KMS-11 (cell line): ENCODE results near the gene FMR1NB.

ENCODE experiments used
- H2AFZ ChIP-seq: fragments of 200-600 bp; sonication (generic); 2 replicates; pipeline ENCODE4 v1.6.1; 2016; ENCODE audit warnings: antibody characterized with exemption, mixed run types, low read depth
- H3K27ac ChIP-seq: fragments of 200-600 bp; sonication (generic); 2 replicates; pipeline ENCODE4 v1.6.1; 2016; ENCODE audit warnings: mild to moderate bottlenecking, mixed run types
- H3K27me3 ChIP-seq: fragments of 200-600 bp; sonication (generic); 2 replicates; pipeline ENCODE4 v1.6.1; 2017; ENCODE audit warnings: mild to moderate bottlenecking, low read depth, mixed run types, moderate library complexity; ENCODE audit not compliant: insufficient read depth
- H3K36me3 ChIP-seq: fragments of 200-600 bp; sonication (generic); 2 replicates; pipeline ENCODE4 v1.6.1; 2017; ENCODE audit warnings: mild to moderate bottlenecking, mixed run types; ENCODE audit not compliant: insufficient read depth
- H3K4me1 ChIP-seq: fragments of 200-600 bp; sonication (generic); 2 replicates; pipeline ENCODE4 v1.6.1; 2016; ENCODE audit warnings: mild to moderate bottlenecking, low read depth, mixed run types; ENCODE audit not compliant: poor library complexity, severe bottlenecking
- H3K4me2 ChIP-seq: fragments of 200-600 bp; sonication (generic); 2 replicates; pipeline ENCODE4 v1.7.0; 2016; ENCODE audit warnings: mild to moderate bottlenecking, mixed run types
- H3K4me3 ChIP-seq: fragments of 200-600 bp; sonication (generic); IDR thresholded peaks from 2 replicates; pipeline ENCODE4 v1.6.1; 2017; ENCODE audit warnings: low read depth, low read length, mixed read lengths; ENCODE audit not compliant: insufficient read depth
- H3K79me2 ChIP-seq: fragments of 200-600 bp; sonication (generic); 2 replicates; pipeline ENCODE4 v1.6.1; 2016; ENCODE audit warnings: low read depth, mixed run types; ENCODE audit not compliant: insufficient read depth
- H3K9ac ChIP-seq: fragments of 200-600 bp; sonication (generic); 2 replicates; pipeline ENCODE4 v1.6.1; 2016; ENCODE audit warnings: mild to moderate bottlenecking, mixed run types
- H4K20me1 ChIP-seq: fragments of 200-600 bp; sonication (generic); 2 replicates; pipeline ENCODE4 v1.6.1; 2016; ENCODE audit warnings: mild to moderate bottlenecking, mixed run types; ENCODE audit not compliant: insufficient read depth
- CTCF ChIP-seq: fragments of 200-600 bp; sonication (generic); conservative IDR thresholded peaks from 2 replicates; pipeline ENCODE4 v1.6.1; 2017; ENCODE audit warnings: low read depth, mild to moderate bottlenecking, antibody characterized with exemption, low read length, moderate library complexity, mixed read lengths

The FMR1NB gene

GRCh38 chrX:147960722-147961121 is 20.4 kb upstream of the FMR1NB start:
- Histone ChIP-seq H3K79me2 (no peaks in the 10 kb centered on the region), H3K4me1 (no peaks in the 10 kb centered on the region), H3K4me3 (no peak overlapping the region), H4K20me1 (no peaks in the 10 kb centered on the region), H3K27me3 (no peaks in the 10 kb centered on the region), H3K27ac (no peak overlapping the region), H2AFZ (no peak overlapping the region), H3K36me3 (no peaks in the 10 kb centered on the region), H3K4me2 (no peak overlapping the region), H3K9ac (no peak overlapping the region)
- no peak for TF ChIP-seq CTCF

GRCh38 chrX:147962476-147962875 is 18.7 kb upstream of the FMR1NB start:
- no peaks in the 10 kb centered on the region for H3K4me1 ChIP-seq
- H3K36me3 ChIP-seq = no peaks in the 10 kb centered on the region
- TF ChIP-seq CTCF = no peak
- no peak overlapping the region for H3K9ac ChIP-seq
- no peaks in the 10 kb centered on the region for H4K20me1 ChIP-seq
- H3K27me3 ChIP-seq = no peaks in the 10 kb centered on the region
- H2AFZ ChIP-seq = no peak overlapping the region
- H3K4me3 ChIP-seq = no peak overlapping the region
- no peak overlapping the region for H3K4me2 ChIP-seq
- no peak overlapping the region for H3K27ac ChIP-seq
- H3K79me2 ChIP-seq = no peaks in the 10 kb centered on the region

DNA sequence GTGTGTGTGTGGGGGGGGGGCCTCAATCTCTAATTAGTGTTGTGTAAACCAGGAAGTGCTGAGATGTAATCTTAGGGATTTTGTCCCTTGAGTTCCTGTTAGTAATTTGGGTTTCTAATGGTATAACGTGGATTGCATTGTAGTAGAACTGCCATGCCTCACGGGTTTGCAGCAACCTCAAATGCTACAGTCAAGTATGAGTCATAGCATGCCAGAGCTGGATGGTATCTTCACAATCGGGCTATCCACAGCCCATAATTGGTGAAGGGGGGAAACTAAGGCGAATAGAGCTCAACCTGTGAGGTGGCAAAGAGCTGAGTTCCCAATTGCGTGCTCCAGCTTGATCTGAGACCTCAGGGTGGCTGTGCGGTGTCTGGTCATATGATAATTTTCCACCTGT is 2.2 kb upstream of the FMR1NB start:
- no peaks in the 10 kb centered on the region for H3K4me1 ChIP-seq
- H3K79me2 ChIP-seq = no peaks in the 10 kb centered on the region
- H3K4me2 ChIP-seq = no peak overlapping the region
- no peaks in the 10 kb centered on the region for H3K27me3 ChIP-seq
- no peaks in the 10 kb centered on the region for H4K20me1 ChIP-seq
- H3K9ac ChIP-seq = no peak overlapping the region
- no peak for TF ChIP-seq CTCF
- H3K27ac ChIP-seq = no peak overlapping the region
- H3K4me3 ChIP-seq = no peak overlapping the region
- no peak overlapping the region for H2AFZ ChIP-seq
- no peaks in the 10 kb centered on the region for H3K36me3 ChIP-seq

DNA sequence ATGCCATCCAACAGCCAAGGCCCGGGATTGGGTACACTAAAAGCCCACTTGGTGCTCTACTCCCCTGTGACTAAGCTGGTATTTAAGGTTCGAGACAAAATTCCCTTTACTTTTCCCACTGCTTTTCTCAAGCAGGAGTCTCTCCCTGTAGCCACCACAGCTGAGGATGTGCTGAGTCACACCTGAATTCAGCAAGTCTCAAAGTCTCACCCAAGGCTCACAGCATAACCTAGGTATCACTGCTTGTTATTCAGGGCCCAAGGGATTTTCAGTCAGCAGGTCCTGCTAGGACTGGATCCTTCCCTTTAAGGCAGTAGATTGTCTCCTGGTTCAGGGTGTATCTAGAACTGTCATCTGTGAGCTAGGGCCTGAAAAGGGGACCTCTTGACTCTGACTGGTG is 39.2 kb downstream of the FMR1NB start:
- no peaks in the 10 kb centered on the region for H3K36me3 ChIP-seq
- no peak for TF ChIP-seq CTCF
- no peak overlapping the region for H3K4me2 ChIP-seq
- no peaks in the 10 kb centered on the region for H3K4me1 ChIP-seq
- no peaks in the 10 kb centered on the region for H3K79me2 ChIP-seq
- no peaks in the 10 kb centered on the region for H4K20me1 ChIP-seq
- H3K9ac ChIP-seq = no peak overlapping the region
- no peak overlapping the region for H3K27ac ChIP-seq
- no peak overlapping the region for H2AFZ ChIP-seq
- no peaks in the 10 kb centered on the region for H3K27me3 ChIP-seq
- no peak overlapping the region for H3K4me3 ChIP-seq
